HG02870 (cell line): ENCODE data around the gene SYNPO2.

Experiments
- ATAC-seq: cut with Tn5 transposase; IDR thresholded peaks from one replicate; pipeline ENCODE4 v1.9.1; 2021; ENCODE audit warnings: mild to moderate bottlenecking, moderate library complexity; ENCODE audit not compliant: unreplicated experiment

Gene SYNPO2

DNA sequence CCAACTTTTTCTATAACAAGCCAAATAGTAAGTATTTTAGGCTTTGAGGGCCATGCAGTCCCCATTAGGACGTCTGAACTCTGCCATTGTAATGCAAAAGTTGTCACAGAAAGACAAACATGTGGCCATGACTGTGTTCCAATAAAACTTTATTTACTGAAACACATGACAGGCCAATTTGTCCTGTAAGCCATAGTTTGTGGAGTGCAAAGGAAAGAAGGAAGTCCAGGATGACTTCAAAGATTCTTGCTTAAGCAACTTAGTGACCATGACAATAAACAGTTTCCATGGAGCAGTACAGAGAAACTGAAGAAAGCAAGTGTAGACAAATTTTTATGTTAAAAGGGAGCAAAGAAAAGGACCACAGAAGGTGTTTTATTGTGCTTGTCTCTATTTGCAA lies 212.0 kb downstream of the SYNPO2 start:
- ATAC-seq, result no peak

DNA sequence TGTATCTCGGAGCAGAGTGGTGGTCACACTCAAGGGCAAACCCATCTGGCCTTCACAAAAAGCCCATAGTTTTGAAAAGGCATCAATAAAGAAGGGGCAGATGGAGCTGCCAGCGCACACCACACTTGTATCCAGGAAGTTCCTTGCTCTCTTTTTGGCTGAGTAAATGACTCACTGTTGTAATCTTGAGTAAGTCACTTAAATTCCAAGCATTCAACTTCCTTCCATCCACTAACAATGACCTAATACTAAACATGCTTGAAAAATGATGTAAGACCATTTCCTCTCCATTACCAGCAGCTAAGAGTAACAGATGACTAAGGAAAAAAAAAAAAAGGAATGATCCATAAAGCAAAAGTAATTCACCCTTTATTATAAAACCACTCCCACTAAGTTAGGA lies 214.6 kb downstream of the SYNPO2 start:
- ATAC-seq, result no peak

DNA sequence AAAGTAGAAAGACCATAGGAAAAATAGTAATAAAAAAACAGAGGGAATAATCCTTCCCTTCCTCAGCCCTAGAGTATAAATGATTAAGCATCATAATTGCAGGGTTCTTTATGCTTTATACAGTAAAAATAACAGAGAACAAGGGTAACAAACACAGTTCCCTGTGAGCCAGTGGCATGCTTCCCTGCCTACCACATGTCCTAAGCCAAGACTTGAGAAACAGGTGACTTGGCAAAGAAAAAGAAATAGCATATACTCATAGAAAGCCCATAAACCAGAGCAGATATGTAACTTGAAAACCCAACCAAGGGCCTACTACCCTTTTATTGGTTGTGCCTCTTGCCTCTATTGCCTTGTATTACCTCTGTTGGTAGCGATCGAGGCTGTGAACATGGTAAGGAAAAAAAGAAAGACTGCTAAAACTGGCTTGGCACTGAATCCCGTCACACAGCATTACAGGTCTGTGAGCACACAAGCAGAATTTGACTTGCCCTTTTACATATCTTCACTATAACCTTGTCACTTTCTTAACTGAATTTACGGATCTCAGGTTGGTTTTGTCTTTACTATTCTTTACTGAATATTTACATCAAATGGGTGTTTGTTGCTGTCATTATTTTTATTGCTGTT lies 216.1 kb downstream of the SYNPO2 start:
- no peak for ATAC-seq

DNA sequence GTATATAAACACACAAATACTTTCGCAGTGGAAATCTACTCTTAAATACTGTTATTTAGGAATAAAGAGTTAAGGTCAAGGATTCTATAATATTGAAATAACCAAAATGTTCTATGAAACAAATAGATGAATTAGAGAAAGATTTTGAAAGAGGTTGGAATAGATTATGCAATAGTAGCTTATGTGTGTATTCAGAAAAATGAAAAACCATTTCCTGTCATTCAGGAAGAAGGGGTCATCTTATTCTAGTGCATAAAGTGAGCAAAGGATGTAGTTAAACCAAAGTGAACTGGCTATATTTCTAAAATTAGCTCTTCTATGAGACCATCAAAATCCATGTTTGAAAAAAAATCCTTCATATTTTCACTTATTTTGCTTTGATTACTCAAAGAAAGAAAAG lies 217.0 kb downstream of the SYNPO2 start:
- no peak for ATAC-seq

DNA sequence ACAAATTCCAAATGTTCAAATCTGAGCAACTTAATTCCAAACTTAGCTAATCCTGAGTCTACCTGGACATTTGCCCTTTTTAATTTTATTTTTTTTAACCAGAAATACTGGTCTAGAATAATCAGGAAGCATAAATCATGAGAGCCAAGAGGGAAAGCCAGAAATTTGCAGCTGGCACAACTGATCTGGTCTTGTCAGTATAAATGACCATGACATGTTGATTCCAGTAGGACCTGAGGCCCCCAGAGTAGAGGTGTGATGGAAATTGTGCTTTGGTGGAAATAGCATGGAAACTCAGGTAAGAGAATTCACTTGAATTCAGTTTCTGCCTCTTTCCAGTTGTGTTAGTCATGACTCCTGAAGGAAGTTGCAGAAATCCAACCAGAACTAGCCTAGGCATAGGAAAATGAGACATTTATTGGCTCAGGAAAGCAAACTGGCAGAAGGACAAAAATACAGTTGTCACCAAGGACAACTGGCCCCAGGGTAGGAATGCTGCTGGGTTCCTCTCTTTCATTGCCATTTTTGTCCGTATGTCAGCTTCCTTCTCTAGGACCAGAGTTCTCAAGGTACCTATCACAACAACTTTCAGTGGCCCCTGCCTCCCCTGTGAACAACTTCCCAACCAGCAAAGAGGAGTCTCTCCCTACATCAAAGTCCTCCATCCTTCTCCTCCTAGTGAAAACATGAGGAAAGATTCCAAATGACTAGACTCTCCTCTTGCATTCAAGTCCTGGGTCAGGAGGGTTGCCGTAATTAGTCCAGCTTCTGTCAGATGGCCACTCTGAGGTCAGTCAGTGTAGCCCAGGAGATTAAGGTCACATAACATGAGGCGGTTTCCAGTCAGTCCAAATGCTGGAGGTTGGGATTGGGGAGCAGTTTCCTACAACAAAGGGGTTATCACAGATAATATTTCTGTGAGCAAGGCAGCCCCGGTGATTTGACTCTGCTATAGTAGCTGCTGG lies 217.7 kb downstream of the SYNPO2 start:
- ATAC-seq, result no peak

DNA sequence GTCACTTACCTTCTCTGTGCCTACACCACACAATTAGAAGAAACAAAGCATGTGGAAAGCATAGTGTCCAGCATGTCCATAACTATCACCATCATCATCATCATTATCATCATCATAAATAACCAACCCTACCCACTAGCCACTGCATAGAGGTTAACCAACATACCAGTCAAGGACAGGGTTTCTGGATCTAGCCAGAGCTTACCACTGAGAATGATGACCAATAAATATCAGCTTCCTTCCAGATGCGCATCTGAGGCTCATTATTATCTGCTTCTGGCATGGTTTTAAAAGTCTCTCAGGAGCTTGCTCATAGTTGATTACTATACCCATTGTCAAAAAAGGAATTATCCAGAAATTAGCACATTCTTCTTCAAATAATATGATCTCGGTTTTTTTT lies 221.5 kb downstream of the SYNPO2 start:
- no peak for ATAC-seq
